ENCODE data around the gene EFTUD2. TPM values are rescaled to one million over a fixed set of nuclear protein-coding genes. Genes with fewer than 3 reads are reported as not detected.

The EFTUD2 gene
- total RNA-seq, 2 donors from 2014 or later = 59.0 to 66.1 TPM

- intact Hi-C loops (cut with DNase I) = no loop called here
- no peak for DNase-seq
- no peak for ATAC-seq
Observed at GRCh38 chr17:44927696-44928095, 28.5 kb upstream of the EFTUD2 start.

- intact Hi-C loops (cut with DNase I) = no loop called here
- ATAC-seq = no peak
- no peak for DNase-seq
Observed at GRCh38 chr17:44926821-44927525, 27.7 kb upstream of the EFTUD2 start.

- intact Hi-C loops (cut with DNase I) = no loop called here
- DNase-seq (no peak), ATAC-seq (no peak)
Observed at GRCh38 chr17:44925731-44926697, 26.8 kb upstream of the EFTUD2 start.

- intact Hi-C loops (cut with DNase I) = loop anchor here in 1 of 2 donors (5.0 kb wide), 1 partner anchor 208 kb away; the partner anchor contains the start of gene PLCD3
- ATAC-seq = no peak
- no peak for DNase-seq
Observed at GRCh38 chr17:44924107-44924544, 24.9 kb upstream of the EFTUD2 start.

- ATAC-seq (no peak), DNase-seq (no peak)
Observed at GRCh38 chr17:44922746-44923470, 23.7 kb upstream of the EFTUD2 start.

GRCh38 chr17:44922136-44922535 lies 22.9 kb upstream of the EFTUD2 start:
- ATAC-seq = no peak
- no peak for DNase-seq
- intact Hi-C loops (cut with DNase I) = loop anchor here in 1 of 2 donors (5.0 kb wide), 1 partner anchor 210 kb away; the partner anchor contains the start of gene PLCD3

More at GRCh38 chr17:44922746-44923470, 23.7 kb upstream of the EFTUD2 start:
- intact Hi-C loops (cut with DNase I) = loop anchor here in 1 of 2 donors (5.0 kb wide), 1 partner anchor 209 kb away; the partner anchor contains the start of gene PLCD3

GRCh38 chr17:44921122-44921882 lies 22.1 kb upstream of the EFTUD2 start:
- intact Hi-C loops (cut with DNase I) = loop anchor here in 1 of 2 donors (5.0 kb wide), 1 partner anchor 211 kb away; the partner anchor contains the start of gene PLCD3
- ATAC-seq (peak; percentile 10 to 44), DNase-seq (no peak)

GRCh38 chr17:44920565-44920940 lies 21.3 kb upstream of the EFTUD2 start:
- DNase-seq = no peak
- intact Hi-C loops (cut with DNase I) = loop anchor here in 1 of 2 donors (1.0 to 5.0 kb wide), 2 partner anchors 102 to 212 kb away; partner anchors contain the start of gene PLCD3
- no peak for ATAC-seq

- DNase-seq (peak; percentile 87), ATAC-seq (peak; percentile 83)
- intact Hi-C loops (cut with DNase I) = loop anchor here (1.0 to 10.0 kb wide), 4 partner anchors 102 to 212 kb away; partner anchors contain the start of gene PLCD3 (in 1 of the 2)
Observed at GRCh38 chr17:44919885-44920564, 20.8 kb upstream of the EFTUD2 start.

GRCh38 chr17:44919411-44919810 lies 20.2 kb upstream of the EFTUD2 start:
- DNase-seq = no peak
- intact Hi-C loops (cut with DNase I) = loop anchor here (2.0 to 10.0 kb wide), 2 partner anchors 103 to 175 kb away; no protein-coding TSS in a partner anchor
- no peak for ATAC-seq

- intact Hi-C loops (cut with DNase I) = loop anchor here (2.0 to 10.0 kb wide), 2 partner anchors 105 to 177 kb away; no protein-coding TSS in a partner anchor
- ATAC-seq = no peak
- no peak for DNase-seq
Observed at GRCh38 chr17:44918006-44918405, 18.8 kb upstream of the EFTUD2 start.

- intact Hi-C loops (cut with DNase I) = loop anchor here (10.0 kb wide), 1 partner anchor 177 kb away; no protein-coding TSS in a partner anchor
- no peak for DNase-seq
- no peak for ATAC-seq
Observed at GRCh38 chr17:44917456-44917855, 18.2 kb upstream of the EFTUD2 start.

- intact Hi-C loops (cut with DNase I) = loop anchor here (10.0 kb wide), 1 partner anchor 178 kb away; no protein-coding TSS in a partner anchor
- ATAC-seq = peak; percentile 79 to 80
- DNase-seq = peak; percentile 78
Observed at GRCh38 chr17:44916781-44917241, 17.6 kb upstream of the EFTUD2 start.

- ATAC-seq (peak in 1 of 2 donors; percentile 3), DNase-seq (no peak)
- intact Hi-C loops (cut with DNase I) = loop anchor here (10.0 kb wide), 1 partner anchor 179 kb away; no protein-coding TSS in a partner anchor
Observed at GRCh38 chr17:44915862-44916780, 16.9 kb upstream of the EFTUD2 start.

- DNase-seq = no peak
- ATAC-seq = no peak
- intact Hi-C loops (cut with DNase I) = loop anchor here (10.0 kb wide), 1 partner anchor 179 kb away; no protein-coding TSS in a partner anchor
Observed at GRCh38 chr17:44915321-44915726, 16.1 kb upstream of the EFTUD2 start, which contains the start of gene GFAP. Gene GFAP, minus strand, starts transcription at chr17:44915500. Its CDS starts 14 bp downstream, at chr17:44915486.

All from left cardiac atrium (tissue), 4 donors.